Thymus (tissue), 11 donors: ENCODE data around the gene INPP5A. TPM values are rescaled to one million over a fixed set of nuclear protein-coding genes. Genes with fewer than 3 reads are reported as not detected.
"Not testable (repeated sequence)": the region's sequence is repeated elsewhere in the genome, so short reads cannot be mapped to it uniquely, and the experiment has no call there.

Experiments
- DNase-seq, 9 donors: peaks; one replicate each; pipeline ENCODE4 v3.0.0-alpha.2; 2013; ENCODE audit warnings: low spot score in 9 of 9, low read depth in 6 of 9, missing footprints in 1 of 9
- H3K27ac ChIP-seq, 2 donors: one replicate each; pipeline ENCODE4 v1.5.1; 2013; ENCODE audit warnings: control low read depth in 1 of 2, low read depth in 1 of 2, low read length in 1 of 2, mild to moderate bottlenecking in 1 of 2, moderate library complexity in 1 of 2
- H3K27me3 ChIP-seq, 2 donors: one replicate each; pipeline ENCODE4 v1.5.1; 2013; ENCODE audit warnings: low read length in 1 of 2; ENCODE audit not compliant: control insufficient read depth in 2 of 2, insufficient read depth in 1 of 2
- H3K36me3 ChIP-seq, 2 donors: one replicate each; pipeline ENCODE4 v1.5.1; 2013; ENCODE audit warnings: low read length in 1 of 2, mild to moderate bottlenecking in 1 of 2, moderate library complexity in 1 of 2; ENCODE audit not compliant: control insufficient read depth in 2 of 2, insufficient read depth in 2 of 2
- H3K4me1 ChIP-seq, 2 donors: one replicate each; pipeline ENCODE4 v1.5.1; 2013; ENCODE audit warnings: low read length in 2 of 2; ENCODE audit not compliant: control insufficient read depth in 2 of 2, insufficient read depth in 2 of 2
- H3K4me3 ChIP-seq, 2 donors: one replicate each; pipeline ENCODE4 v1.5.1; 2013; ENCODE audit warnings: low read length in 2 of 2, control low read depth in 1 of 2, mild to moderate bottlenecking in 1 of 2
- H3K9me3 ChIP-seq, 2 donors: one replicate each; pipeline ENCODE4 v1.5.1; 2013; ENCODE audit warnings: low read length in 1 of 2, mild to moderate bottlenecking in 1 of 2; ENCODE audit not compliant: control insufficient read depth in 2 of 2, insufficient read depth in 1 of 2
- WGBS: extraction: QIAGEN DNeasy Blood & Tissue Kit; methylation state at CpG from one replicate; pipeline ENCODE4 v1.1.7; 2013; 5-methylcytosine and 5-hydroxymethylcytosine counted together
- polyA plus RNA-seq: library from polyadenylated mRNA; stranded (reverse); fragments of 200-250 nt; gene quantifications from one replicate; pipeline ENCODE4 v1.2.3, GENCODE V29; 2013
- total RNA-seq: library from RNA; stranded (reverse); fragments of 120-200 nt; gene quantifications from one replicate; pipeline ENCODE4 v1.2.4, GENCODE V29; 2013
- donor health status: healthy.

The INPP5A gene
- total and polyA plus RNA-seq, 2 donors, result 11.0 to 14.6 TPM

DNA sequence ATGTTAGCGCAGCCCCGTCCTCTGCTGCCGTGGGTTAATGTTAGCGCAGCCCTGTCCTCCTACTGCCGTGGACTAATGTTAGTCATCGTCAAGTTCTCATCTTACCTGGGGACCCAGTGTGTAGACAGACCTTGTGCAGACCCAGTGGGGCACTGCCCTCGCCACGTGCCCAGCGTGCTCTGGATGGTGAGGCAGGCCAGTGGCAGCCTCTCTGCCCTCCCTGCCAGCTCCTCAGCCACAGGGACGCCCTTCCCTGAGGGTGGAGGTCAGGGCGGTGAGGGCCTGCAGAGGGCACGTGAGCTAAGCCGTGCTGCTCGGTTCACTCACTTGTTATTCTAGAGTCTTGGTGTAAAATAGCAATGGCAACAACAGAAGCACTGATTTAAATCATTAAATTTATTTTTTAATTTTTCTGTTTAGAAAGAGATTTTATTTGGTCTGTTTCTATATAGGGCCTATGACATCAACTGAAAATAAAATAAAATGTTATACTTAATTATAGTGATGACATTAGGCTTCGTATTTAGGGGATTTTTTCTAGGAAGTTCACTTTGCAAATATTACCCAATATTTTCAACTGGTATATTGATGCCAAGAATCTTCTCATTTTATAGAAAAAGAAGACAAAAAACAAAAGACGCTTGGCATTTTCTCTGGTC is 199.9 kb downstream of the INPP5A start:
- 96% methylated on average over 16 of the region's 16 CpGs for WGBS

GRCh38 chr10:132738454-132739224 is 201.1 kb downstream of the INPP5A start:
- peaks cover 0 to 6% of the 10 kb centered on the region in 2 donors for H3K36me3 ChIP-seq
- no peaks in the 10 kb centered on the region for H3K27me3 ChIP-seq
- no peak overlapping the region for H3K4me3 ChIP-seq
- no peak overlapping the region for H3K27ac ChIP-seq
- peaks cover 0 to 15% of the 10 kb centered on the region in 2 donors for H3K4me1 ChIP-seq
- H3K9me3 ChIP-seq, result no peaks in the 10 kb centered on the region
- DNase-seq, result no peak
- 98% methylated on average over 25 of the region's 25 CpGs for WGBS

More for the DNA sequence above, 199.9 kb downstream of the INPP5A start:
- H3K4me1 ChIP-seq, result peaks cover 0 to 15% of the 10 kb centered on the region in 2 donors
- H3K27me3 ChIP-seq, result no peaks in the 10 kb centered on the region
- H3K9me3 ChIP-seq, result no peaks in the 10 kb centered on the region
- no peak for DNase-seq
- peaks cover 0 to 13% of the 10 kb centered on the region in 2 donors for H3K36me3 ChIP-seq
- H3K4me3 ChIP-seq, result no peak overlapping the region
- H3K27ac ChIP-seq, result no peak overlapping the region

GRCh38 chr10:132739225-132739613 is 201.6 kb downstream of the INPP5A start:
- DNase-seq, result no peak
- Histone ChIP-seq H3K4me1 (peaks cover 0 to 15% of the 10 kb centered on the region in 2 donors), H3K27me3 (no peaks in the 10 kb centered on the region), H3K4me3 (no peak overlapping the region), H3K9me3 (no peaks in the 10 kb centered on the region), H3K36me3 (peaks cover 0 to 3% of the 10 kb centered on the region in 2 donors), H3K27ac (no peak overlapping the region)
- 97% methylated on average over 14 of the region's 14 CpGs for WGBS

- H3K4me1 ChIP-seq, result peaks cover 0 to under 1% of the 10 kb centered on the region in 2 donors
- no peaks in the 10 kb centered on the region for H3K9me3 ChIP-seq
- peaks cover 0 to 3% of the 10 kb centered on the region in 2 donors for H3K36me3 ChIP-seq
- no peak for DNase-seq
- no peak overlapping the region for H3K4me3 ChIP-seq
- H3K27me3 ChIP-seq, result no peaks in the 10 kb centered on the region
- 93% methylated on average over 6 of the region's 6 CpGs for WGBS
- no peak overlapping the region for H3K27ac ChIP-seq
These were observed 203.0 kb downstream of the INPP5A start for GRCh38 chr10:132740588-132740987.

DNA sequence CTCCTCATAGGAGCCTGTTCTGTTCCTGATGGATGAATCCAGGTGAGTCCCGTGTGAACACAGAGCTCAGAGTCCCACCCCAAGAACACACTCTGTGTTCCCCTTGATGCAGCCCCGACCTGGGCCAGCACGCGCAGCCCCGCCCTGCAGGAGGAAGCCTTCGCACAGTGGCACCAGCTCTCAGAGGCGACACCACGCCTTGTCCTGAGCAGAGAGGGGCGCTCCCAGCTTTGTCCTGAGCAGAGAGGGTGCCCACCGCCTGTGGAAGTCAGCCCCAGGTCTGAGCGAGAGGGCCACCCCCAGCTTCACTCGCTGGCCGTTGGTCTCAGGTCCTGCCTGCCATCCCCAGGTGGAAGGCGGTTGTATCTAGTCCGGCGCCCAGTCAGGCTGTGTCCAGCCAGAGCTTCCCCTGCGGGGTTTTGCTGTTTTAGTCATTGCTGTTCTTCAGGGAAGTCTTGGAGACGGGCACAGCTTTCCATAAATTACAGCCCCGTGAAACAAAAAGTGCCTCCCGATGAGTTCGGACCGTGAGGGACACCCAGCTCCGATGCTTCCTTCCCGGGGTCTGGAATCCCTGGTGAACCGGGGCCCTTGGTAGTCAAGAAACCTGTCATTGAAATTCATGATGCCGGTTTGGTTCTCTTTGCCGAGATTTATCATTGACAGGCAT is 204.7 kb downstream of the INPP5A start:
- Histone ChIP-seq H3K27me3 (no peaks in the 10 kb centered on the region), H3K9me3 (no peaks in the 10 kb centered on the region), H3K4me1 (no peaks in the 10 kb centered on the region), H3K4me3 (no peak overlapping the region), H3K36me3 (peaks cover 0 to 3% of the 10 kb centered on the region in 2 donors), H3K27ac (no peak overlapping the region)
- DNase-seq, result no peak
- WGBS, result 96% methylated on average over 27 of the region's 27 CpGs

DNA sequence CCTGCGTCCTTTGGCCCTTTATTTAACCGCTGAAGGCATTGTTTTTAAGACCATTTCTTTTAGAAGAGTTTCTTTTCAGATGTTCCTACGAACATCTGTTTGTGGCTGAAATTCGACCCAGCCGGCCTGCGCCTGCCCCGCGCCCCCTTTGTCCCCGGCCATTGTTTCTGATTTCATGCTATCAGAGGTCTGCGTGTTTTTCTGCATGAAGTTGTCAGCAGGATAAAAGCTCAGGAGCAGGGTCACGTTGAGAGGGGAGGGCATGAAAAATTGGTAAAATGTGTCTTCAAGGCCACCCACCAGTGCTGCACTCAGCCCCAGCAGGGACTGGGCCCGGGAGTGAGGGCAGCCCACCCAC is 205.2 kb downstream of the INPP5A start:
- DNase-seq, result no peak
- no peaks in the 10 kb centered on the region for H3K4me1 ChIP-seq
- H3K27ac ChIP-seq, result no peak overlapping the region
- WGBS, result 98% methylated on average over 12 of the region's 12 CpGs
- H3K27me3 ChIP-seq, result no peaks in the 10 kb centered on the region
- H3K36me3 ChIP-seq, result peaks cover 0 to 3% of the 10 kb centered on the region in 2 donors
- H3K9me3 ChIP-seq, result no peaks in the 10 kb centered on the region
- H3K4me3 ChIP-seq, result no peak overlapping the region

GRCh38 chr10:132743196-132743924 is 205.8 kb downstream of the INPP5A start:
- H3K4me3 ChIP-seq, H3K9me3 ChIP-seq, H3K27ac ChIP-seq, DNase-seq, H3K36me3 ChIP-seq, H3K4me1 ChIP-seq, H3K27me3 ChIP-seq: not testable (repeated sequence)
- WGBS, result 96% methylated on average over 30 of the region's 30 CpGs

DNA sequence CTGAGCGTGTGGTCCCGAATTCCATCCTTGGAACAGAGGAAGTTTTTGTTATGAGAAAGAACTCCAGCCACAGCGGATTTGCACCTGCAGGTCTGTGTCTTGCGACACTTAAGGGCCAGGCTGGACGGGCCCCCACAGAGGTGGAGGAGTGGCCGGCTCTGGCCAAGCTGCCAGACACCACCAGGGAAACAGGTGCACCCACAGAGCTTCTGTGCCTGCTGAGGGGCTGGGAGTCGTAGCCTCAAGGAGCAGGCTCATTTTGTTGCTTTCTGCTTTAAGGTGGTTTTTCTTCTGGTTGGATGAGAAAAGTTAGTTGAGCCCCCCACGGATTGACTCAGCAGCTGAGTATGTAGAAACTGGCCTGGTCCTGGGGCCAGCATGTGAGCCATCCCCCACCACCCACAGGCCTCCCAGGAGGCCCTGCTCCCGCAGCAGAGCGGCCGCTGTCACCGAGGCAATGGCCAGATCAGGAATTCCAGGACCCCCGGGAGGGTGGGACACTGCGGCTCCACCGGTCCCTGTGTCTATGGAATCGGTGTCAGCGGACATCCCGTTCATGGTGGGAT is 206.4 kb downstream of the INPP5A start:
- Histone ChIP-seq H3K9me3 (no peaks in the 10 kb centered on the region), H3K27ac (no peak overlapping the region), H3K4me3 (no peak overlapping the region), H3K27me3 (no peaks in the 10 kb centered on the region), H3K4me1 (no peaks in the 10 kb centered on the region), H3K36me3 (peaks cover 0 to 3% of the 10 kb centered on the region in 2 donors)
- no peak for DNase-seq
- WGBS, result 97% methylated on average over 18 of the region's 18 CpGs
